NT2/D1 (cell line): Measurements from ENCODE around the gene NAAA.
A peak's percentile ranks its signal among the peaks of the same experiment; 100 is the strongest.

Experiments
- DNase-seq: peaks from one replicate; pipeline ENCODE4 v3.0.0-alpha.2; 2011; ENCODE audit warnings: low read depth, low spot score
- H3K27me3 ChIP-seq: 2 replicates; pipeline ENCODE4 v1.6.0; 2011; ENCODE audit warnings: mild to moderate bottlenecking; ENCODE audit not compliant: insufficient read length, insufficient read depth
- H3K36me3 ChIP-seq: 2 replicates; pipeline ENCODE4 v1.6.1; 2011; ENCODE audit warnings: mild to moderate bottlenecking, low read length, mixed read lengths; ENCODE audit not compliant: insufficient read depth, insufficient read length
- H3K4me1 ChIP-seq: 2 replicates; pipeline ENCODE4 v1.5.1; 2011; ENCODE audit not compliant: insufficient read depth, insufficient read length
- H3K4me3 ChIP-seq: 2 replicates; pipeline ENCODE4 v1.5.1; 2011; ENCODE audit warnings: low read depth; ENCODE audit not compliant: insufficient read length
- H3K9ac ChIP-seq: 2 replicates; pipeline ENCODE4 v1.6.0; 2011; ENCODE audit warnings: low read depth; ENCODE audit not compliant: insufficient read length
- H3K9me3 ChIP-seq: 2 replicates; pipeline ENCODE4 v1.5.1; 2011; ENCODE audit warnings: mild to moderate bottlenecking, low read length; ENCODE audit not compliant: insufficient read depth
- SUZ12 ChIP-seq: IDR thresholded peaks from 2 replicates; pipeline ENCODE4 v1.6.1; 2011; ENCODE audit not compliant: insufficient read length, insufficient read depth; ENCODE audit errors: extremely low read depth
- YY1 ChIP-seq: IDR thresholded peaks from 2 replicates; pipeline ENCODE4 v1.6.1; 2011; ENCODE audit not compliant: insufficient read length, insufficient read depth
- ZNF274 ChIP-seq: IDR thresholded peaks from 2 replicates; pipeline ENCODE4 v1.6.1; 2011; ENCODE audit warnings: mild to moderate bottlenecking, low read depth, low read length

Gene NAAA

DNA sequence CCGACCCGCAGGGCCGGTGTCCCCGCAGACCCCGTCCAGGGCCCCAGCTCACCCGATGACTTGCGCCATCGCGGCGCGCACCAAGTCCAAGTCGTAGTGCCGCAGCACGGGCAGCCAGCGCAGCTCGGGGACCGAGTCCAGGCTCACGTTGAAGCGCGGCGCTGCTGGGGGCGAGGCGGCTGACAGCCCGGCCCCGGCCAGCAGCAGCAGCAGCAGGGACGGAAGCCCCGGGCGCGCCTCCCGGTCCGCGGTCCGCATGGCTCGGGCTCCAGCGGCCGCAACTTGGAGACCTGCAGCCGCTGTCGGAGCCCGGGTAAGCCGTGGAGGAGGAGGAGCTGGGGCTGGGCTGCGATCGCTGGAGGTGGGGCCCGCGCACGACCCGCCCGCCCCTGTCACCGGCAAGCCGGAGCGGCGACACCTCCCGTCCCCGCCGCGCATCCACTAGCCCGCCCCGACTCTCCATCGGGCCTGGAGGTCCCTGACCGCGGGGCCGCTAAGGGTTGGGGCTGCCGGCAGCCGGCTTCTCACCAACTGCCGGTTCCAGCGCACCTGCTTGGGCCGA is at the start of gene NAAA:
NAAA (minus strand) TSS at position 322 of the 562 bp plus-strand sequence; CDS start at position 258, 64 bp downstream.
- peak within 1 kb of the TSS; percentile 68 for H3K4me3 ChIP-seq
- H3K4me1 ChIP-seq: peaks cover 2% of the 10 kb centered on the region
- H3K9ac ChIP-seq: peak within 1 kb of the TSS; percentile 90
- no peaks in the 10 kb centered on the region for H3K9me3 ChIP-seq
- TF ChIP-seq YY1: no peak
- TF ChIP-seq SUZ12: no peak
- no peak for TF ChIP-seq ZNF274
- DNase-seq: peak; percentile 61
- H3K27me3 ChIP-seq: no peaks in the 10 kb centered on the region
- H3K36me3 ChIP-seq: peaks cover 5% of the 10 kb centered on the region

DNA sequence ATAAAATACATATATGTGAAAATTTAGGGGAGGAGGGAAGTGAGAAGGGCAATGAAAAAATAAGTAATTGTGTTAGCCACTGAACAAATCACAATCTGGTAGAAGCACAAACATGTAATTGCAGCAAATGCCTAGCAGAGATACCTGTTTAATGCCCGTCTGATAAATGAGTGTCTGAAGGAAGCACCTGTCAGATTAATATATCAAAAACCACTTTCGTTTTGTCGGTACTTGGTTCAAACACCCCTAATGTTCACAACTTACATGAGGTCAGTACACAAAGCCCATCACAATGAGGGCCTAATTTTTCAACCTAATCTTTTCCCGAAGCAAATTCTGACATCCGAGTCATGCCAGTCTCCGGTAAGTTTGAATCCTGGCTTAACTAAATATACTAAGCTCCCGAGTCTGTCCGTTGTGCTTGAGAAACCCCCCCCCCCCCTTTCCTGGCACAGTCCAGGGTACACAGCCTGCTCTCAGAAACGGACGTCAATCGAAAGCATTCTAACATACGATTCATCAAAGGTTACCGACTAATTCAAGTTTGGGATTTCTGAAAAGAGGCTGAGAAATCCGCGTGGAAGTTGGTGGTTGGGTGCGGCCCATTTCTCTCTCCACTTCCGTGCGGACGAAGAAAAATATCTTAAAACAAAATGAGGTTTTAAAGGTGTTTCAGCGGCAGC is 49.2 kb upstream of the NAAA start:
- DNase-seq: no peak
- H3K4me3 ChIP-seq: peak overlapping the region; percentile 86
- peak overlapping the region; percentile 93 for H3K9ac ChIP-seq
- TF ChIP-seq YY1: no peak
- no peak for TF ChIP-seq SUZ12
- no peak for TF ChIP-seq ZNF274
- no peaks in the 10 kb centered on the region for H3K4me1 ChIP-seq
- H3K27me3 ChIP-seq: no peaks in the 10 kb centered on the region
- peaks cover 17% of the 10 kb centered on the region for H3K36me3 ChIP-seq
- no peaks in the 10 kb centered on the region for H3K9me3 ChIP-seq

DNA sequence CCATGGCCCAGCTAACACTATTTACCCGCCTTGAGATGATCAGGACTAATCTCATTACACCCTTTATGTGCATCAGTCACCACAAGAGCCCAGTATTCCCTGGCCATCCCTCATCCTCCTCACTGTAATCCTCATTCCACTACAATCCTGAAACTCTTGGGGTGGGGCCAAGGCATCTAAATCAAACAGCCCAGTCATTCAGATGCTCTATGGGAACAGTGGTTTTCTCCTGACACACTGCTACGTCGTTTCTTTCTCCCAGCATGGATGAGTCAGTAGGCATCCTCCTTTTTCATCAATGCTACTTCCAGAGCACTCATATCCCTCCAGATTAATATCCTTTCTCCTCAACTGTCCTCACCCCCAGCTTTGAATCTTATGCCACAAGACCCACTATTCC is 44.3 kb upstream of the NAAA start:
- peaks cover 38% of the 10 kb centered on the region for H3K36me3 ChIP-seq
- TF ChIP-seq ZNF274 (no peak), SUZ12 (no peak)
- no peaks in the 10 kb centered on the region for H3K27me3 ChIP-seq
- no peak overlapping the region for H3K4me3 ChIP-seq
- H3K9ac ChIP-seq: no peak overlapping the region
- no peaks in the 10 kb centered on the region for H3K9me3 ChIP-seq
- no peaks in the 10 kb centered on the region for H3K4me1 ChIP-seq
- DNase-seq: no peak

DNA sequence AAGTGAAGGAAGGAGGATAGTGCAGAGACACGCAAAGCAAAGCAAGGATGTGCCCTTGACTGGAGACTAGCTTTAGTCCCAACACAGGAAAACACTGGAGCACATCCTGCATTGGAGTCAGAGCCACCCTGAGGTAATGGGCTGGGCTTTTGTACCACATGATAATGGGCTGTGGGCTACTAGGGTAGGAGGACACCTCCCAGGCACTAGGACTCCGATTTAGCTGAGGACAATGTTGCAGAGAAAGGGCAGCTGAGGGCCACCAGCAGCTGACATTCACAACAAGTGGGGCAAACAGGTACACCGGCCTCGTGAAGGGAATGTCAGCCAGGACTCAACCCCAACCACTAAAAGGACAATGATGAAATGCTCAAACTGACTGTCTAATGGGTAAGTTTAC is 39.8 kb upstream of the NAAA start:
- peaks cover 60% of the 10 kb centered on the region for H3K36me3 ChIP-seq
- DNase-seq: no peak
- H3K4me1 ChIP-seq: no peaks in the 10 kb centered on the region
- no peak for TF ChIP-seq YY1
- TF ChIP-seq SUZ12: no peak
- TF ChIP-seq ZNF274: no peak
- peaks cover 12% of the 10 kb centered on the region for H3K9me3 ChIP-seq
- H3K4me3 ChIP-seq: no peak overlapping the region
- H3K9ac ChIP-seq: no peak overlapping the region
- H3K27me3 ChIP-seq: no peaks in the 10 kb centered on the region

DNA sequence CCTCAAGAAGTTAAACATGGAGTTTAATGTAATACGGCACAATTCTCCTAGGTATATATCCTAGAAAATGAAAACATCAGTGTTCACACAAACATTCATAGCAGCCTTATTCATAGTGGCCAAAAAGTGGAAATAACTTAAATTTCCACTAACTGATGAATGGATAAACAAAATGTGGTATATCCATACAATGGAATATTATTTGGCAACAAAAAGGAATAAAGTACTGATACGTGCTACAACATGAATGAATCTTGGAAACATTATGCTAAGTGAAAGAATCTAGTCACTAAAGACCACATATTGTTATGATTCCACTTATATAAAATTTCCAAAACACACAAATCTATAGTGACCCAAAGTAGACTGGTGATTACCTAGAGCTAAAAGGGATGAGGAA is 35.4 kb upstream of the NAAA start:
- Histone ChIP-seq H3K4me1 (no peaks in the 10 kb centered on the region), H3K27me3 (no peaks in the 10 kb centered on the region), H3K36me3 (peaks cover 83% of the 10 kb centered on the region), H3K9me3 (peaks cover 12% of the 10 kb centered on the region), H3K9ac (no peak overlapping the region), H3K4me3 (no peak overlapping the region)
- TF ChIP-seq YY1 (no peak), ZNF274 (no peak)
- no peak for DNase-seq

DNA sequence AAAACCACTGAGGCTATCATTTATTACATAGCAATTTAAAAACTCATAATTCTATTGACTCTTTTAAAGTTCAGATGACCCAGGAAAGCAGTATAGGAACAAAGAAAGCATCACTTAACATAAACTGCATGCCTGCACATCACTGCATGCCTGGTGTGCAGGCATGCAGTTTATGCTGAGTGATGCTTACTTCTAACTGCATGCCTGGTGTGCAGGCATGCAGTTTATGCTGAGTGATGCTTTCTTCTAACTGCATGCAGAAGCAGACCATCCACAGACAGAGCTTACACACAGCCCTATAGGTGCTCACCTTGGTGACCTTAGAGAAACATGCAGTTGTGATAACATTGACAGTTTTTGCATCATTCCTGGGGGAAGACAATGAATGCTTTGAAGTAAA is 33.0 kb upstream of the NAAA start:
- H3K36me3 ChIP-seq: peaks cover 90% of the 10 kb centered on the region
- TF ChIP-seq SUZ12 (no peak), YY1 (no peak), ZNF274 (no peak)
- H3K9ac ChIP-seq: no peak overlapping the region

DNA sequence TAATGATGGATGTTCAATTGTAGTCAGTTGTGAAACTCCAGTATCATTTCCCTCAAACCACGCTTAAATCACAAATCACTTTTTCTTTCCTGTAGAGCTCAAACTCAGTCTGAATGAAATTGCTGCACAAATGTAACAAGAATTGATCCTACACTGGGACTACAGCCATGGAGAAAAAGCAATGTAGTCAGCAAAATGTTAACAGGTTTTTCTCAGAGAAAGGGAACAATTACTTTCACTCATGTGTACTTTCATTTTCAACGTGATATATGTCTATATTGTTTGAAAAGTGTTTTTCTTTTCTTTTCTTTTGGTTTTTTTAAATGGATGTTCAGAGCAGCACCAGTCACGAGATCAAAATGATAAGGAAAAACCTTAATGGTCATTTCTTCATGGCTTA is 27.3 kb upstream of the NAAA start:
- Histone ChIP-seq H3K9me3 (peaks cover 6% of the 10 kb centered on the region; the same call in 1 of the 2 replicates), H3K9ac (no peak overlapping the region), H3K36me3 (peaks cover 88% of the 10 kb centered on the region), H3K27me3 (no peaks in the 10 kb centered on the region), H3K4me3 (no peak overlapping the region), H3K4me1 (no peaks in the 10 kb centered on the region)
- DNase-seq: no peak
- no peak for TF ChIP-seq SUZ12
- TF ChIP-seq ZNF274: no peak
- TF ChIP-seq YY1: no peak

More for the DNA sequence above, 33.0 kb upstream of the NAAA start:
- Histone ChIP-seq H3K27me3 (no peaks in the 10 kb centered on the region), H3K4me1 (no peaks in the 10 kb centered on the region), H3K4me3 (no peak overlapping the region), H3K9me3 (peaks cover 12% of the 10 kb centered on the region)
- no peak for DNase-seq
